DND-41 (cell line): ENCODE measurements around the gene TCF25.

ENCODE experiments used
- ATAC-seq: fragments of 200-7000 bp; cut with Tn5 transposase; 3 replicates; pipeline ENCODE4 v1.9.1; 2021; ENCODE audit warnings: low read depth; ENCODE audit not compliant: insufficient read depth
- DNase-seq: peaks from one replicate; pipeline ENCODE4 v3.0.0-alpha.2; 2020
- H2AFZ ChIP-seq: 2 replicates; pipeline ENCODE4 v1.6.0; 2012; ENCODE audit warnings: low read depth, low read length
- H3K27ac ChIP-seq: 2 replicates; pipeline ENCODE4 v1.5.1; 2012; ENCODE audit warnings: low read length, inconsistent platforms
- H3K27me3 ChIP-seq: fragments of 200-600 bp; sonication (generic); 2 replicates; pipeline ENCODE4 v1.6.0; 2012; ENCODE audit warnings: low read length, mild to moderate bottlenecking, inconsistent platforms; ENCODE audit not compliant: insufficient read depth, poor library complexity
- H3K36me3 ChIP-seq: 2 replicates; pipeline ENCODE4 v1.5.1; 2012; ENCODE audit warnings: low read length, inconsistent platforms; ENCODE audit not compliant: insufficient read depth
- H3K4me1 ChIP-seq: 2 replicates; pipeline ENCODE4 v1.5.1; 2012; ENCODE audit warnings: mild to moderate bottlenecking, low read length; ENCODE audit not compliant: insufficient read depth
- H3K4me2 ChIP-seq: 2 replicates; pipeline ENCODE4 v1.6.0; 2012; ENCODE audit warnings: mild to moderate bottlenecking, moderate library complexity, low read length, inconsistent platforms; ENCODE audit not compliant: insufficient read depth
- H3K4me3 ChIP-seq, 2 experiments: fragments of 200-600 bp in 1 of 2; shearing (Covaris generic) in 1 of 2; 2 replicates each; pipeline ENCODE4 v1.5.1; 2012 to 2016; ENCODE audit warnings: inconsistent platforms in 2 of 2, low read length in 2 of 2, mild to moderate bottlenecking in 2 of 2, low read depth in 1 of 2, moderate library complexity in 1 of 2
- H3K79me2 ChIP-seq: 2 replicates; pipeline ENCODE4 v1.6.0; 2012; ENCODE audit warnings: low read length, inconsistent platforms; ENCODE audit not compliant: insufficient read depth
- H3K9ac ChIP-seq: 2 replicates; pipeline ENCODE4 v1.6.0; 2012; ENCODE audit warnings: low read depth, mild to moderate bottlenecking, inconsistent platforms, low read length, moderate library complexity
- H3K9me3 ChIP-seq: 2 replicates; pipeline ENCODE4 v1.5.1; 2012; ENCODE audit warnings: low read length, moderate library complexity, mild to moderate bottlenecking, inconsistent platforms; ENCODE audit not compliant: insufficient read depth, severe bottlenecking
- H4K20me1 ChIP-seq: 2 replicates; pipeline ENCODE4 v1.6.0; 2012; ENCODE audit warnings: low read length; ENCODE audit not compliant: insufficient read depth
- EZH2 ChIP-seq: IDR thresholded peaks from 3 replicates; pipeline ENCODE4 v1.6.1; 2012; ENCODE audit warnings: borderline replicate concordance, low read depth, mild to moderate bottlenecking, moderate library complexity, low read length, inconsistent platforms; ENCODE audit not compliant: severe bottlenecking
- TF ChIP-seq, protein P1 (sequence below): IDR thresholded peaks from 2 replicates; pipeline ENCODE4 v1.5.1; 2012; ENCODE audit warnings: borderline replicate concordance, low read length, moderate library complexity, mild to moderate bottlenecking; ENCODE audit not compliant: poor library complexity, severe bottlenecking; ENCODE audit errors: extremely low read depth

TCF25 gene

DNA sequence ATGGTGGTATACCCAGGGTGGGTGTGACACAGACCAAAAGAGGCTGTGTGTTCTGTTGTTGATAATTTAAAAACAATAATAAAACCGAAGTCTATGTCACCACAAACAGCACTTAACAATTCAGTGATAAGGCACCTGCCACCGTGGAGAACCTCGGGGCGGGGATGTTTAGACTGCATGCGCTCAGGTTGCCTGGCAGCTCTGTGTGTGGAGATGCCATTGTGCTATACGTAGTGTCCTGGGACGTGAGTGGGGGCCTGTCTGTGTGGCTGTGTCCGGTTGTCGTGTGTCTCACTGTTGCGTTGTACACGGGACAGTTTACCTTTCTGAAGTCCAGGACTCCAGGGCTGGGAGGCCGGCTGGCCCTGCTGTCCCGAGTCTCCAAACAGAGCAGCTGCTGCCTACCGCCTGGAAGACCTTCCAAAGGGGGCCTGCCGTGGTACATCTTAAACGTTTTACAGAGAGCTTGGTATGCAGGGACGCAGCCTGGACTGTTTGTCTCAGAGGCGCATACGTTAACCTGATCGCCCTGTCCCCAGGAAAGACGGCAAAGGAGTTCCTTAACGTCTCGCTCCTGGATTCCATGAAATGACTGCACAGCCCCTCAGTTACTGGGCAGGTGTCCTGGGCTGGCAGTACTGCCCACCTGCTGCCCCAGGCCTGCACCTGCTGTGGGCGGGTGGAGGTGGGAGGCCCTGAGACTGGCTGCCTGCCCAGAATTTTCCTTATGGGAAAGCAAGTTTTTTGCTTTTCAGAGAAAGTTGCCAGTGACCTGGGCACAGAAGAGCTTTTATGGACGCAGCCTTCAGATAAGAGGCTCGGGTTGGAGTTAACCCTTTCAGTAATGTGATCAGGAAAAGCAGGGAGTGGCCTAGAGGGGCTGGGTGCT lies 26.1 kb upstream of the TCF25 start:
- Histone ChIP-seq H3K27me3 (no peaks in the 10 kb centered on the region), H3K9ac (no peak overlapping the region), H3K79me2 (no peaks in the 10 kb centered on the region), H3K27ac (no peak overlapping the region), H3K4me3 (no peak overlapping the region), H3K36me3 (no peaks in the 10 kb centered on the region), H3K4me2 (no peak overlapping the region), H3K9me3 (no peaks in the 10 kb centered on the region), H4K20me1 (peaks cover 4% of the 10 kb centered on the region), H2AFZ (no peak overlapping the region), H3K4me1 (no peaks in the 10 kb centered on the region)
- TF ChIP-seq EZH2: no peak
- TF ChIP-seq, protein P1, sequence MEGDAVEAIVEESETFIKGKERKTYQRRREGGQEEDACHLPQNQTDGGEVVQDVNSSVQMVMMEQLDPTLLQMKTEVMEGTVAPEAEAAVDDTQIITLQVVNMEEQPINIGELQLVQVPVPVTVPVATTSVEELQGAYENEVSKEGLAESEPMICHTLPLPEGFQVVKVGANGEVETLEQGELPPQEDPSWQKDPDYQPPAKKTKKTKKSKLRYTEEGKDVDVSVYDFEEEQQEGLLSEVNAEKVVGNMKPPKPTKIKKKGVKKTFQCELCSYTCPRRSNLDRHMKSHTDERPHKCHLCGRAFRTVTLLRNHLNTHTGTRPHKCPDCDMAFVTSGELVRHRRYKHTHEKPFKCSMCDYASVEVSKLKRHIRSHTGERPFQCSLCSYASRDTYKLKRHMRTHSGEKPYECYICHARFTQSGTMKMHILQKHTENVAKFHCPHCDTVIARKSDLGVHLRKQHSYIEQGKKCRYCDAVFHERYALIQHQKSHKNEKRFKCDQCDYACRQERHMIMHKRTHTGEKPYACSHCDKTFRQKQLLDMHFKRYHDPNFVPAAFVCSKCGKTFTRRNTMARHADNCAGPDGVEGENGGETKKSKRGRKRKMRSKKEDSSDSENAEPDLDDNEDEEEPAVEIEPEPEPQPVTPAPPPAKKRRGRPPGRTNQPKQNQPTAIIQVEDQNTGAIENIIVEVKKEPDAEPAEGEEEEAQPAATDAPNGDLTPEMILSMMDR: no peak
- DNase-seq (no peak), ATAC-seq (no peak)

DNA sequence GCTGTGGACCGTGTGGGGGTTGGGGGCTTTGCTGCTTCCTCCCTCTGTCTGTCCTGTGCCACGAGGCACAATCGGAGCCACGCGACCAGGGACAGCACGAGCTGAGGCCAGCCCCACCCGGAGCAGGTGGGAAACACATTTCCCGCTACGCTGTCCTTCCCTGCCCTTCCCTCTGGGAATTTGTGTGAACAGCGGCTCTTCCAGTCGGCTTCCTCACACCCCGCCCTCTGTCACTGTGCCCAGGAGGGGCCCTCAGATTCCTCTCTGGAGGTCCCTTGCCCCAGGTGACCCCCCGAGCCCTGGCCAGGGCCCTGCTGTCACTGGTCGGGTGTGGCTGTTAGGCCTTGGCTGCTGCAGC lies 25.5 kb upstream of the TCF25 start:
- no peak for ATAC-seq
- Histone ChIP-seq H3K27ac (no peak overlapping the region), H3K36me3 (no peaks in the 10 kb centered on the region), H2AFZ (no peak overlapping the region), H3K4me2 (no peak overlapping the region), H3K27me3 (no peaks in the 10 kb centered on the region), H3K79me2 (no peaks in the 10 kb centered on the region), H4K20me1 (peaks cover 4% of the 10 kb centered on the region), H3K4me1 (no peaks in the 10 kb centered on the region), H3K4me3 (no peak overlapping the region), H3K9ac (no peak overlapping the region), H3K9me3 (no peaks in the 10 kb centered on the region)
- TF ChIP-seq, protein P1: no peak
- no peak for TF ChIP-seq EZH2
- no peak for DNase-seq

DNA sequence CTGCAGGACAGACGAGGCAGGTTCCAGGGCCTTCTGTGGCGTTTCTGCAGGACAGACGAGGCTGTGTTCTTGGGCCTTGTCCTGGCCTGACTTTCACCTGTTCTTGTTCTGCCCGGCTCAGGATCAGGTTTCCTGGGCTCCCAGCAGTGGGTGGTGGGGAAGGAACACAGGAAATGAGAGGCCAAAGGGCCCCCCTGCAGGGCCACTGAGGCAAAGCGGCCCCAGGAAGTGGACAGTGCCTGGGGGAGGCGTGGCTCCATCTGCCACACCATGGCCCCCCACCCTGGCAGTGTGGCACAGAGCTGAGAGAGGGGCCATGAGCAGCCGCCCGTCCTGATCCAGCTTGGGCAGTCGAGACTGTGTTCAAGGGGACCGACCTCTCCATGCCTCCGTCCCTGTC lies 24.4 kb upstream of the TCF25 start:
- Histone ChIP-seq H3K4me3 (no peak overlapping the region), H3K4me2 (no peak overlapping the region), H3K9me3 (no peaks in the 10 kb centered on the region), H3K79me2 (no peaks in the 10 kb centered on the region), H3K27ac (no peak overlapping the region), H4K20me1 (peaks cover 4% of the 10 kb centered on the region), H3K4me1 (no peaks in the 10 kb centered on the region), H3K36me3 (no peaks in the 10 kb centered on the region), H3K9ac (no peak overlapping the region), H3K27me3 (no peaks in the 10 kb centered on the region), H2AFZ (no peak overlapping the region)
- DNase-seq (no peak), ATAC-seq (no peak)
- TF ChIP-seq, protein P1: no peak
